Peyer's patch (tissue), 4 donors: ENCODE data around the gene SYT9.

ENCODE experiments used
- POLR2A ChIP-seq, 2 donors: fragments of 450-650 bp; IDR thresholded peaks; one replicate each; pipeline ENCODE4 v1.5.1; 2017; ENCODE audit warnings: antibody characterized with exemption in 2 of 2, mild to moderate bottlenecking in 2 of 2, moderate library complexity in 2 of 2
- TF ChIP-seq, protein P1 (sequence below), 6 experiments: fragments of 450-650 bp in 4 of 6; fragments of 200-600 bp in 2 of 6; sonication (generic) in 1 of 6; IDR thresholded peaks; one replicate each; pipeline ENCODE4 v1.5.1; 2017 to 2019; ENCODE audit warnings: antibody characterized with exemption in 6 of 6, mild to moderate bottlenecking in 3 of 6, moderate library complexity in 1 of 6

DNA sequence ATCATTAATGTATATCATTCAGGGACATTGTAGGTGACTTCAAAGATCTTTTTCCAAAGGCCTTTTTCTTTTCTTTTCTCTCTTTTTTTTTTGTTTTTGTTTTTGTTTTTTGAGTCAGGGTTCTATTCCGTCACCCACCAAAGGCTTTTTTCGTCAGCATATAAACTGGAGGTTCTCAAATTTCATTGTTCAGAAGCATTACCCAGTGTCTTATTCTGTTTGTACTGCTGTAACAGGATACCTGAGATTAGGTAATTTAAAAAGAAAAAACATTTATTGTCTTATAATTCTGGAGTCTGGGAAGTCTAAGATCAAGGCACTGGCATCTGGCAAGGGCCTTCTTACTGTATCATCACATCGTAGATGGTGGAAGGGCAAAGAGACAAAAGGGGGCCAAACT is 6.4 kb upstream of the SYT9 start:
- TF ChIP-seq POLR2A (IDR thresholded peaks at IDR 0.05) = no peak
- TF ChIP-seq, protein P1, sequence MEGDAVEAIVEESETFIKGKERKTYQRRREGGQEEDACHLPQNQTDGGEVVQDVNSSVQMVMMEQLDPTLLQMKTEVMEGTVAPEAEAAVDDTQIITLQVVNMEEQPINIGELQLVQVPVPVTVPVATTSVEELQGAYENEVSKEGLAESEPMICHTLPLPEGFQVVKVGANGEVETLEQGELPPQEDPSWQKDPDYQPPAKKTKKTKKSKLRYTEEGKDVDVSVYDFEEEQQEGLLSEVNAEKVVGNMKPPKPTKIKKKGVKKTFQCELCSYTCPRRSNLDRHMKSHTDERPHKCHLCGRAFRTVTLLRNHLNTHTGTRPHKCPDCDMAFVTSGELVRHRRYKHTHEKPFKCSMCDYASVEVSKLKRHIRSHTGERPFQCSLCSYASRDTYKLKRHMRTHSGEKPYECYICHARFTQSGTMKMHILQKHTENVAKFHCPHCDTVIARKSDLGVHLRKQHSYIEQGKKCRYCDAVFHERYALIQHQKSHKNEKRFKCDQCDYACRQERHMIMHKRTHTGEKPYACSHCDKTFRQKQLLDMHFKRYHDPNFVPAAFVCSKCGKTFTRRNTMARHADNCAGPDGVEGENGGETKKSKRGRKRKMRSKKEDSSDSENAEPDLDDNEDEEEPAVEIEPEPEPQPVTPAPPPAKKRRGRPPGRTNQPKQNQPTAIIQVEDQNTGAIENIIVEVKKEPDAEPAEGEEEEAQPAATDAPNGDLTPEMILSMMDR (IDR thresholded peaks at IDR 0.05) = no peak
